Mesendoderm (in vitro differentiated cells): ENCODE results near the gene RNGTT.
"Not testable (repeated sequence)": the region's sequence is repeated elsewhere in the genome, so short reads cannot be mapped to it uniquely, and the experiment has no call there.

ENCODE experiments used
- DNase-seq: peaks from one replicate; pipeline ENCODE4 v3.0.0; 2013
- H2AK5ac ChIP-seq: 2 replicates; pipeline ENCODE4 v1.6.1; 2013; ENCODE audit warnings: low read length, inconsistent platforms
- H2BK120ac ChIP-seq: 2 replicates; pipeline ENCODE4 v1.6.1; 2013; ENCODE audit warnings: low read depth, mild to moderate bottlenecking, low read length, moderate library complexity, mixed read lengths
- H2BK15ac ChIP-seq: replicated peaks from 2 replicates; pipeline ENCODE4 v1.6.1; 2013; ENCODE audit warnings: low read depth, mild to moderate bottlenecking, moderate library complexity
- H2BK5ac ChIP-seq: 2 replicates; pipeline ENCODE4 v1.6.1; 2013; ENCODE audit warnings: low read length, inconsistent platforms
- H3K18ac ChIP-seq: 2 replicates; pipeline ENCODE4 v1.6.1; 2013; ENCODE audit warnings: mild to moderate bottlenecking, low read length, mixed read lengths
- H3K23ac ChIP-seq: one replicate; pipeline ENCODE4 v1.6.1; 2013; ENCODE audit warnings: low read length
- H3K27ac ChIP-seq: 2 replicates; pipeline ENCODE4 v1.5.1; 2013; ENCODE audit warnings: low read depth, mild to moderate bottlenecking, inconsistent platforms, low read length, moderate library complexity
- H3K27me3 ChIP-seq: 2 replicates; pipeline ENCODE4 v1.6.1; 2013; ENCODE audit warnings: low read length, control low read depth, mild to moderate bottlenecking, inconsistent platforms; ENCODE audit not compliant: insufficient read depth, poor library complexity
- H3K36me3 ChIP-seq: 2 replicates; pipeline ENCODE4 v1.6.1; 2013; ENCODE audit warnings: low read length, inconsistent platforms; ENCODE audit not compliant: control insufficient read depth, insufficient read depth
- H3K4ac ChIP-seq: one replicate; pipeline ENCODE4 v1.6.1; 2013; ENCODE audit warnings: low read depth, mild to moderate bottlenecking, low read length, moderate library complexity
- H3K4me1 ChIP-seq: 2 replicates; pipeline ENCODE4 v1.6.1; 2013; ENCODE audit warnings: low read depth, low read length, inconsistent platforms; ENCODE audit not compliant: control insufficient read depth
- H3K4me2 ChIP-seq: 2 replicates; pipeline ENCODE4 v1.6.1; 2013; ENCODE audit warnings: low read length
- H3K4me3 ChIP-seq: 2 replicates; pipeline ENCODE4 v1.5.1; 2013; ENCODE audit warnings: mild to moderate bottlenecking, low read length
- H3K56ac ChIP-seq: one replicate; pipeline ENCODE4 v1.6.1; 2013; ENCODE audit warnings: low read length
- H3K79me1 ChIP-seq: 2 replicates; pipeline ENCODE4 v1.6.1; 2013; ENCODE audit warnings: low read length, inconsistent platforms
- H3K79me2 ChIP-seq: 2 replicates; pipeline ENCODE4 v1.6.1; 2013; ENCODE audit warnings: mild to moderate bottlenecking, low read length; ENCODE audit not compliant: control insufficient read depth, insufficient read depth
- H3K9ac ChIP-seq: 2 replicates; pipeline ENCODE4 v1.6.1; 2013; ENCODE audit warnings: low read length, inconsistent platforms
- H4K5ac ChIP-seq: one replicate; pipeline ENCODE4 v1.6.1; 2013; ENCODE audit warnings: low read length
- H4K8ac ChIP-seq: one replicate; pipeline ENCODE4 v1.6.1; 2013; ENCODE audit warnings: low read depth, mild to moderate bottlenecking, control low read depth, low read length, moderate library complexity
- WGBS: extraction: QIAGEN DNeasy Blood & Tissue Kit; methylation state at CpG from one replicate; pipeline ENCODE4 v1.1.7; 2013; ENCODE audit warnings: low lambda C conversion rate, missing lambda C conversion rate; ENCODE audit not compliant: insufficient coverage; ENCODE audit errors: extremely low coverage; 5-methylcytosine and 5-hydroxymethylcytosine counted together

Gene RNGTT

DNA sequence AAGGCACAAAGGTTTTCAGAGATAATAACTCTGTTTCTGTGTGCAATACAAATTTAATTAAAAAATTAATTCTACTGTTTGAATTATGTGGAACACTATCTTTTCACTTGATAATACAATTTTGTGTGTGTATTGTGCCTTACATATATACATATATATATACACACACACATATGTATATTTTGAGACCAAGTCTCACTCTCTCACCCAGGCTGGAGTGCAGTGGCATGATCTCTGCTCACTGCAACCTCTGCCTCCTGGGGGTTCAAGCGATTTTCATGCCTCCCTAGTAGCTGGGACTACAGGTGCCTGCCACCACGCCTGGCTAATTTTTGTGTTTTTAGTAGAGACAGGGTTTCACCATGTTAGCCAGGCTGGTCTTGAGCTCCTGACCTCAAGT lies 19.7 kb upstream of the RNGTT start:
- H3K27me3 ChIP-seq, H4K5ac ChIP-seq, H4K8ac ChIP-seq, H2BK120ac ChIP-seq, H2BK5ac ChIP-seq, H3K4me1 ChIP-seq, H3K4ac ChIP-seq, H3K9ac ChIP-seq, H3K18ac ChIP-seq, H3K36me3 ChIP-seq, H3K79me2 ChIP-seq, H2AK5ac ChIP-seq, H3K79me1 ChIP-seq, H3K23ac ChIP-seq, H3K56ac ChIP-seq, H3K4me2 ChIP-seq, DNase-seq, H3K4me3 ChIP-seq, H3K27ac ChIP-seq, H2BK15ac ChIP-seq: not testable (repeated sequence)
- no CpG with 5 or more reads among the region's 2 CpGs for WGBS

DNA sequence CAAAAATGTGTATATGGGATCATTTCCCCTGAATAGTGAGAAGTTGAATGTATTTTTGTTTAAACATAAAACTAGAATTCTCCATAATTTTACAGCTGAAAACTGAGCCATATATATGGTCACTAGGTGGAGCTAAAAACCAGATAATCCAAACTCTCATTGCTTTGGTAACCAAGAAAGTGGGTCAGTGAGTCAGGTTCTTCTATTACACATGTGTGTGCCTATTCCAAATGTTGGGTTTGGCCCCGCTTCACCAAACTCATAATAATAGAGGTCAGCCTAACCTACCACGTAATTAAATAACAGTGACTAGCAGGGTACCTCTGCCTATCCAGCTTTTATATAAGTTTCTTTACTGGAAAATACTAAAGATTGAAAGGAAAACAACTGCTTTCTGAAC lies 19.3 kb upstream of the RNGTT start:
- Histone ChIP-seq H3K56ac (no peak overlapping the region), H3K27ac (no peak overlapping the region), H3K4me3 (no peak overlapping the region), H3K4me1 (no peaks in the 10 kb centered on the region), H3K4ac (no peak overlapping the region), H4K8ac (no peak overlapping the region), H2BK15ac (no peak overlapping the region), H2BK120ac (no peak overlapping the region), H2BK5ac (no peak overlapping the region), H2AK5ac (no peak overlapping the region), H3K18ac (no peak overlapping the region), H3K79me1 (no peaks in the 10 kb centered on the region), H3K27me3 (no peaks in the 10 kb centered on the region), H3K79me2 (no peaks in the 10 kb centered on the region), H3K36me3 (no peaks in the 10 kb centered on the region), H3K4me2 (no peak overlapping the region), H4K5ac (no peak overlapping the region), H3K9ac (no peak overlapping the region), H3K23ac (no peak overlapping the region)
- DNase-seq, result peak; percentile 48
- no CpG with 5 or more reads among the region's 2 CpGs for whole genome bisulfite sequencing

DNA sequence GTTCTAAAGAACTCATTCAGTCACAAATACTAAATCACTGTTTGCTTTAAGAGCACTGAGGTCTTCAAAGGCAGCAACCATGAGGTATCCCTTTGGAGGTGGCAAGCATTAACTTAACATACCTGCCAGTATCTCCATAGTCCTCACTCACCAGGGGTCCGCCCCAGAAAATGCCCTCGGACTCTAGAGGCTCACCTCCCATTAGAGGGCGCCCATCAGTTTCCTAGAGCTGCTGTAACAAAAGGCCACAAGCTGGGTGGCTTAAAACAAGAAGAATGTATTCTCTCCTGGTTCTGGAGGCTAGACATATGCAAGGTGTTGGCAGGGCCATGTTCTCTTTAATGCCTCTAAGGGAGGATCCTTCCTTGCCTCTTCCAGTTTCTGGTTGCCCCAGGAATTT lies 12.0 kb upstream of the RNGTT start:
- no peaks in the 10 kb centered on the region for H3K79me1 ChIP-seq
- H3K56ac ChIP-seq, result no peak overlapping the region
- no peak overlapping the region for H3K4me3 ChIP-seq
- no peak overlapping the region for H3K9ac ChIP-seq
- H3K4ac ChIP-seq, result no peak overlapping the region
- no peaks in the 10 kb centered on the region for H3K36me3 ChIP-seq
- H2BK15ac ChIP-seq, result no peak overlapping the region
- H3K23ac ChIP-seq, result no peak overlapping the region
- no peak overlapping the region for H4K5ac ChIP-seq
- no peak for DNase-seq
- no peak overlapping the region for H2BK5ac ChIP-seq
- peaks cover 6% of the 10 kb centered on the region for H3K27me3 ChIP-seq
- no peak overlapping the region for H3K27ac ChIP-seq
- no peak overlapping the region for H2BK120ac ChIP-seq
- no peak overlapping the region for H3K18ac ChIP-seq
- no peaks in the 10 kb centered on the region for H3K79me2 ChIP-seq
- peaks cover 7% of the 10 kb centered on the region for H3K4me1 ChIP-seq
- WGBS, result no CpG with 5 or more reads among the region's 3 CpGs
- no peak overlapping the region for H3K4me2 ChIP-seq
- no peak overlapping the region for H2AK5ac ChIP-seq
- H4K8ac ChIP-seq, result no peak overlapping the region

DNA sequence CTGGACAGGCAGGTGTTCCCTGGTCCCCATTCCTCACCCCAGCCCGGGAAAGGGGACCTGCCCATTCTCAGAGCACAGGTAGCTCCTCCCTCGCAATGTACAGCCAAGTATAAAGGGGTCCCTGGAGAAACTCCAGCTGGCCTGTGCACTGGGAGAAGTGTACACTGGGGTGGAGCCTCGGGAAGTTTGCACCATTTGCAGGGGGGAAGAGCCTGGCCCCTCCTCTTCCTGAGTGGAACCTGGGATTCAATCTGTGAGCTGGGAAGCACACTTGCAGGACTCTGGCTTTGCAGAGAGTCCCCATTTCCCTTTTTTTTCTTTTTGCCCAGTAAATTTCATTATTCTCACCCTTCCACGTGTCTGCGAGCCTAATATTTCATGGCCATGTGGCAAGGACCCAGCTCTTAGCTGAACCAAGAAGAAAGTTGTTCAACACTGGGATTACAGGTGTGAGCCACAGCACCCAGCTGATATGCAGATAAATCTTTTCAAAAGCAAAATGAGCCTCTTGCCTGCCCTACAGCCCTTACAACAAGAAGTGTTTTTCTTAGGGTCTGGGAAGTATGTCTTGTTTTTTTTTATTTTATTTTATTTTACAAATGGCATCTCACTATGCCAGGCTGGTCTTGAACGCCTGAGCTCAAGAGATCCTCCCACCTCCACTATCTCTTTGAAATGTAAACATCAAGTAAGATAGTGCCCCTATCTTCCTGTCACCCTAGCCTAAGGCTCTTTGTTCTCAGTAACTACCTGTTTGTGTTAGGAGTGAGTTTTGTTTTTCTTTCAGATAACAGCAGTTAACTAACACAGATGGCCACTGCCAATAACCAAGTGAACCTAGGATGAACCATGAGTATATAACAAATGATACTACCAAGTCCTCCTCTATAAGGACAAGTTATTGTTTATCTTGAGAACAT lies 9.3 kb upstream of the RNGTT start:
- H3K9ac ChIP-seq, result no peak overlapping the region
- H3K4me3 ChIP-seq, result no peak overlapping the region
- DNase-seq, result peak; percentile 88
- H4K8ac ChIP-seq, result no peak overlapping the region
- H3K36me3 ChIP-seq, result no peaks in the 10 kb centered on the region
- peaks cover 6% of the 10 kb centered on the region for H3K27me3 ChIP-seq
- H3K79me1 ChIP-seq, result no peaks in the 10 kb centered on the region
- no peak overlapping the region for H2BK5ac ChIP-seq
- no peak overlapping the region for H3K27ac ChIP-seq
- H3K4me2 ChIP-seq, result no peak overlapping the region
- H3K4ac ChIP-seq, result no peak overlapping the region
- no peaks in the 10 kb centered on the region for H3K79me2 ChIP-seq
- H3K23ac ChIP-seq, result no peak overlapping the region
- no CpG with 5 or more reads among the region's 6 CpGs for WGBS
- H2BK120ac ChIP-seq, result no peak overlapping the region
- H3K4me1 ChIP-seq, result peaks cover 7% of the 10 kb centered on the region
- H3K18ac ChIP-seq, result no peak overlapping the region
- H4K5ac ChIP-seq, result no peak overlapping the region
- no peak overlapping the region for H2AK5ac ChIP-seq
- H2BK15ac ChIP-seq, result no peak overlapping the region
- H3K56ac ChIP-seq, result no peak overlapping the region

DNA sequence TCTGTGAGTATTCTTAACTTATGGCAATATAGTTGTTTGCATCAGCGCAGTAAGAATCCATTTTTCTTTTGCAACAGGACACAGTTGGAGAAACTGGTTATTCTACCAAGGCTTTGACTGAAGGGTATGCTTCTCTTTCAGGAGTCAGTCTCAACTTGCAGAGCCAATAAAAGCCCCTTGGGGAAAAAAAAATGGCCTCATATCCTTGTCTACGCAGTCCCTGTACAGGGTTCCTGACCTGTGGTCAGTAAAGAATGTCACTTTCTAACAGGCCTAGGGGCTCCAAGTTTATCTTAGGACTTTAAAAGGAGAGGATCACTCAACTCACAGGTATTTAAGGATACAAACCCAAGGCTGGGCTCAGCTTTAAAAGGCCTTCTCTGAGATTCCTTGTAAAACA lies 6.9 kb upstream of the RNGTT start:
- Histone ChIP-seq H3K4ac (no peak overlapping the region), H3K27ac (no peak overlapping the region), H4K8ac (no peak overlapping the region), H3K56ac (no peak overlapping the region), H3K79me1 (no peaks in the 10 kb centered on the region), H3K9ac (no peak overlapping the region), H2BK120ac (no peak overlapping the region), H2AK5ac (no peak overlapping the region), H3K4me1 (peaks cover 7% of the 10 kb centered on the region), H3K23ac (no peak overlapping the region), H2BK5ac (no peak overlapping the region), H3K18ac (no peak overlapping the region), H3K79me2 (no peaks in the 10 kb centered on the region), H3K4me3 (no peak overlapping the region), H3K27me3 (peaks cover 6% of the 10 kb centered on the region), H3K36me3 (no peaks in the 10 kb centered on the region), H2BK15ac (no peak overlapping the region), H4K5ac (no peak overlapping the region), H3K4me2 (no peak overlapping the region)
- WGBS, result no CpG with 5 or more reads among the region's 2 CpGs
- DNase-seq, result no peak

DNA sequence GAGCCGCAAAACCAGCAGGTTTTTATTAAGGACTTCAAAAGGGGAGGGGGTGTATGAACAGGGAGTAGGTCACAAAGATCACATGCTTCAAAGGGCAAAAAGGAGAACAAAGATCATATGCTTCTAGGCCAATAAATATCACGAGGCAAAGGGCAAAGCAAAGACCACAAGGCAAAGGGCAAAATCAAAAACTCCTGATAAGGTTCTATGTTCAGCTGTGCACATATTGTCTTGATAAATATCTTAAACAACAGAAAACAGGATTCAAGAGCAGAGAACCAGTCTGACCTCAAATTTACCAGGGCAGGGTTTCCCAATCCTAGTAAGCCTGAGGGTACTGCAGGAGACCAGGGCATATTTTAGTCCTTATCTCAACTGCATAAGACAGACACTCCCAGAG lies 5.8 kb upstream of the RNGTT start:
- not testable (repeated sequence) for H2BK120ac ChIP-seq, H3K4me1 ChIP-seq, H4K5ac ChIP-seq, H2AK5ac ChIP-seq, H3K27ac ChIP-seq, H3K79me1 ChIP-seq, H3K56ac ChIP-seq, H4K8ac ChIP-seq, H3K4me2 ChIP-seq, H3K36me3 ChIP-seq, H3K79me2 ChIP-seq, H3K4me3 ChIP-seq, H2BK5ac ChIP-seq, H3K23ac ChIP-seq, H3K9ac ChIP-seq, H3K27me3 ChIP-seq, H3K18ac ChIP-seq, H3K4ac ChIP-seq, DNase-seq, H2BK15ac ChIP-seq
- no CpG with 5 or more reads among the region's 2 CpGs for WGBS
